ENCODE results near the gene ZC3H12A. TPM values are rescaled to one million over a fixed set of nuclear protein-coding genes. Genes with fewer than 3 reads are reported as not detected.

Gene ZC3H12A
- total RNA-seq, result 2.7 TPM in 2 replicates

GRCh38 chr1:37474046-37474696 is at the start of gene ZC3H12A:
Gene ZC3H12A, plus strand, starts transcription at chr1:37474580. Its CDS starts 917 bp downstream, at chr1:37475497.

DNA sequence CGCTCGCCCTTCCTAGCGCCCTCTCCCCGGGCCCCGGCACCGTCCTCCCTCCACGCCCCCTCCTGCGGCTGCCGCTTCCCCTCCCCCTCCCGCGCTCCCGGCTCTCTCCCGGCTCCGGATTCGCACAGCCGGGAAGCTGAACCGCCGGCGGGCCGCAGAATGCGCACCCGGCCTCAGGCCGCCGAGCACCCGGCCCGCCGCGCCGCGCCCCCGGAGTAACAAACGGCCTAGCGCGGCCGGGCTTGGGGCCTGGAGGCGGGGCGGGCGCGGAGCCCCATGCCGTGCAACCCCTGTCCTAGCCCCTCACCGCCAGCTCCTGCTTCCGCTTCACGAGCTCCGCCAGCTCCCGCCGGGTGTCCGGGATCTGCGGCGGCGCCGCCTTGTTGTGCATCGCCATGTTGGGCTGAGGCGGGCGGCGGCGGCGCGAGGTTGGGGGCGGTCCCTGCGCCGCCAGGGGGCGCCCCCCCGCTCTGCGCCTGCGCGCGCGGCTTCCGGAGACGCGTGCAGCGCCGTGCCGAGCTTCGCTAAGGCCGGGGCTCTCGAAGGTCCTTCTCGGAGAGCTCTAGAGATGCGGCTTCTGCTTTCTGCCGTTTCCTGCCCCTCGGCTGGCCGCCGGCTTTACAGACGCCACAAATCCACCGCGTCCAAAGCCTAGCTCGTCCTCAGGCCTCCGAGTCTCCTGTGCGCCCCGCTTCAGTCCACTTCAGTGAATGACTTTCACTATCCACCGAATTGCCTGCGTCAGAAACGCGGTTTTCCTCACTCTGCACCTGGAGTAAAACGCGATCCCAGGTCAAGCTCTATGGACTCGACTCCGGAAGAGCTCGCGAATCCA is 40.2 kb downstream of the ZC3H12A start, which contains the start of gene MEAF6:
MEAF6 (minus strand) TSS at position 417 of the 835 bp plus-strand sequence; CDS start at position 397, 20 bp downstream.

Other genes starting within 250 kb of the ZC3H12A start
- 49.9 and 54.2 TPM in 2 replicates for gene MEAF6, start 40.2 kb downstream of the ZC3H12A start, total RNA-seq
- 7.1 and 12.2 TPM in 2 replicates for gene SNIP1, start 79.7 kb downstream of the ZC3H12A start, total RNA-seq
- gene DNALI1, start 82.4 kb downstream of the ZC3H12A start, total RNA-seq, result 3.6 and 4.5 TPM in 2 replicates
- gene GNL2, start 121.4 kb downstream of the ZC3H12A start, total RNA-seq, result 25.5 and 27.1 TPM in 2 replicates
- 0.06 TPM in 1 of 2 replicates, not detected in the other for gene RSPO1, start 160.3 kb downstream of the ZC3H12A start, total RNA-seq
- 0.87 and 2.1 TPM in 2 replicates for gene CDCA8, start 217.9 kb downstream of the ZC3H12A start, total RNA-seq